Right renal pelvis (tissue), 4 donors: Measurements from ENCODE around the gene DHX58. TPM values are rescaled to one million over a fixed set of nuclear protein-coding genes. Genes with fewer than 3 reads are reported as not detected.

Experiments used
- DNase-seq, 4 donors: peaks; one replicate each; pipeline ENCODE4 v3.0.0-alpha.2; 2013; ENCODE audit warnings: low read depth in 4 of 4, low spot score in 3 of 4, missing footprints in 1 of 4
- polyA plus RNA-seq, 4 donors: library from polyadenylated mRNA; unstranded; fragments of 120-200 nt; gene quantifications; one replicate each; pipeline ENCODE4 v1.2.1, GENCODE V29; 2013; ENCODE audit not compliant: insufficient read length in 4 of 4

DHX58 gene
- polyA plus RNA-seq, 4 donors: 7.1 to 9.5 (median 8.8) TPM

DNA sequence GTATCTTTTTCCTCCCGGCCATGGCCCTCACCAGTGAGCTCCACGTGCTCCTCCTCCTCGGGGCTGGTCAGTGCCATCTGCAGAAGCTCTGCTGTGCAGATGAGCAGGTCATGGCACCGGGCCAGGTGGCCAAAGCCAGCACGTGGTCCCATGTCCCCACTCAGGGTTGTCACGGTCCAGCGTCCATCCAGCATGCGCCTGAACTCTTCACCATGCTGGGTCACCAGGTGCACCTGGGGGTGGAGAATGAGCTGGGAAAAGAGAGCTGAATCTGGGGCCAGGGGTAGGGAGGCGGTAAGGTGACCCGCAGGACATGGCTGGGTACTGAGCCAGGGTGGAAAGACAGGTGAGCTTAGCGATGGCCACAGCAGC lies 1.3 kb downstream of the DHX58 start:
- no peak for DNase-seq

- no peak for DNase-seq
Measured at GRCh38 chr17:42110301-42111264, 1.9 kb downstream of the DHX58 start.

- no peak for DNase-seq
Measured at GRCh38 chr17:42109086-42109485, 3.4 kb downstream of the DHX58 start.

GRCh38 chr17:42107597-42108576 lies 4.6 kb downstream of the DHX58 start:
- peak; percentile 61 to 67 (median 62) for DNase-seq

GRCh38 chr17:42107124-42107523 lies 5.4 kb downstream of the DHX58 start:
- no peak for DNase-seq

DNA sequence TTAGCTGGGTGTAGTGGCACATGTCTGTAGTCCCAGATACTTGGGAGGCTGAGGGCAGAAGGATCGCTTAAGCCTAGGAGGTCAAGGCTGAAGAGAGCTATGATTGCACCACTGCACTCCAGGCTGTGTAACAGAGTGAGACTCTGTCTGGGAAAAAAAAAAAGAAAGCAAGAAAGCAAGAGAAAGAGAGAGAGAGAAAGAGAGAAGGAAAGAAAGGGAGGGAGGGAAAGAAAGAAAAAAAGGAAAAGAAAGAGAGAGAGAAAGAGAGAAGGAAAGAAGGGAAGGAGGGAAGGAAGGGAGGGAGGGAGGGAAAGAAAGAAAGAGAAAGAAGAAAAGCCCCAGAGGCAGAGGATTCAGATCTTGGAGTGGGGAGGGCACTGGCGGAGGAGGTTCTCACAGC lies 6.5 kb downstream of the DHX58 start:
- no peak for DNase-seq

DNA sequence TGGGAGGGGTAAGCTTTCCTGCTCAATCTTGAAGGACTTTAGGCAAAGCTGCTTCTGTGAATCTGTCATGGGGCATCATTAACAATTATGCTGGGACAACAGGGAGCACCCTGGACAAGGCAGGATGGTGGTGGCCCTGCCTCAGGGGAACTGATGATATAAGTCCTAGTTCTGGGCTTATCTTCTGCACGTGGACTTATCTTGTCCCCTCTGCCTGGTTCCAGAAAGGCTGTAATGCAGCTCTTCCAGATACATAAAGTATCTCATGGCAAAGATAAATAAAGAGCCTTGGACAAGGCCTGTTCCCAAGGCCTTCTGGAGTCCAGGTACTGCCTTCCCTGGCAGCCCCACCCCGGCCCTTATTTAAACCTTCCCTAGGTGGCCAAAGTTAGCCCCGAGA lies 8.2 kb downstream of the DHX58 start:
- DNase-seq: no peak

GRCh38 chr17:42103221-42103954 lies 9.1 kb downstream of the DHX58 start:
- DNase-seq: no peak

- no peak for DNase-seq
Measured at GRCh38 chr17:42101513-42102292, 10.8 kb downstream of the DHX58 start.

DNA sequence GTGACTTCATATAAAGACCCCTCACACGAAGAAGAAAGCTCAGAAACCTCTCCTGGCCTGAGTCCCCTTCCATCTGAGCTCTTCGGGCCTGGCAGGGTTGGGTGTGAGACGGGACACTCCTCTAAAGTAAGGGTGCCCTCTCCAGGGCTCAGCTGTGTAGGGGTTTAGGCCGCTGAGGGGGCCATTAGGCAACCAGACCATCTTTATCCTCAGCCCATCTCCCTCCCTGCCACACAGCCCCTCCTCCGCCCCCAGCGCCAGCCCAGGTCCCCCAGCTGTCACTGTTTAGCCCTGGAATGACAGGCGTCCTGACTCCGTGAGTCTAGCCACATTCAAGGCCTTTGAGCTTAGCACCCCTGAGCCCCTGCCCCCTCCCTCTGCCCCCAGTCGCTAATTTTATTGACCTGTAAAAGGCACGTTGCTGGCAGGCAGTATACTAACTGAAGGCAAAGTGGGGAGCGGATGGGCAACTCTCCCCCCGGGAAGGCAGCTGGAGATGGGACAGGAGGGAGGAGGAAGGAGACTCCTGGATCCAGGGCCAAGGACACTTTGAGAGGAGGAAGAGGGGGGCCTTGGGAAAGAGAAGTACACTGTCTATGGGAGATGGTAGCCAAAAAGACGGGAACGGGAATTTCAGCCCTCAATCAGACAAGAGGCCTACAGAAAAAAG lies 13.6 kb downstream of the DHX58 start:
- DNase-seq: no peak

DNA sequence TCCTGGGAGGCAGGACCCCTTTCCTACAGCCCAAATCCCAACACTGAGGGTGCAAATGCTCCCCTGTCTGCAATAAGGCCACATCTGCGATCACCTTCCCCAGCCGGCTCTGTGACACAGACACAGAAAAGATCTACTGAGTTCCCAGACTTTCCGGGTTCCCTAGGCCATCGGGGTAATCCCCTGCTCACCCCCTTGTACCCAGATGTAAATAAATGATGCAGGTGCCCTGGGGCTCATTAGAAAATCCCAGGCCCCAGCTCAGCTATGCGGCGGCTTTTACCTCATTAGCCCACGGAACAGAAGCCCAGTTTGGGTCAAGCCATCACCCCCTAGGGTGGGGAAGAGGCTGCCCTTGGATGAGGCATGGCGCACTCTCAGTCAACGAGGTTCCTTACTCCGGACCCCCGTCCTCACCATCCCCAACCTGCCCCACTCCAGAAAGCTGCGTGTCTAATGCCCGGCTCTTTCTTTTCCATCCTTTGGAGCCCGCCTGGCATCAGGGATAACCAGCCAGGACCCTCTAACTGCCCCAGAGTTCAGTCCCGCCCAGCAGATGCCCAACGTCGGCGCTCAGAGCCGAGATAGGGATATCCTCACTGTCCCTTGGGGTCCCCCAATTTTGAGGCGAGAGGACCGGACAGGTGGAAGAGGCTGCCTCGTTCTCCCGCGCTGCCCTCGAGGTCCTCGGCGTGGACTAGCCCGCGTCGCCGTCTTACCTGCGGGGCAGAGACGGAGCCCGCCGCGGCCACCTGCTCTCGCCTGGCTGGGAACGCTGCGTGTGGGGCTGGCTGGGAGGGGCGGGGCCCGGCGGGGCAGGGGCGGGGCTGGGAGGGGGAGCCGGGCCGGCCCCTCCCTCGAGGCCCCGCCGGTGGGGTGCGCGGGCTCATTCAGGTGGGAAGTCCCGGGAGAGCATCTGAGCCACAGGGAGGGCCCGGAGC lies 14.6 kb downstream of the DHX58 start, which contains the start of gene ZNF385C:
Gene ZNF385C, minus strand, starts transcription at position 783 of the 941 bp plus-strand sequence. CDS start 35,417 bp downstream, outside the sequence.
- DNase-seq: no peak

- DNase-seq: no peak
Measured at GRCh38 chr17:42096360-42097111, 16.0 kb downstream of the DHX58 start.

DNA sequence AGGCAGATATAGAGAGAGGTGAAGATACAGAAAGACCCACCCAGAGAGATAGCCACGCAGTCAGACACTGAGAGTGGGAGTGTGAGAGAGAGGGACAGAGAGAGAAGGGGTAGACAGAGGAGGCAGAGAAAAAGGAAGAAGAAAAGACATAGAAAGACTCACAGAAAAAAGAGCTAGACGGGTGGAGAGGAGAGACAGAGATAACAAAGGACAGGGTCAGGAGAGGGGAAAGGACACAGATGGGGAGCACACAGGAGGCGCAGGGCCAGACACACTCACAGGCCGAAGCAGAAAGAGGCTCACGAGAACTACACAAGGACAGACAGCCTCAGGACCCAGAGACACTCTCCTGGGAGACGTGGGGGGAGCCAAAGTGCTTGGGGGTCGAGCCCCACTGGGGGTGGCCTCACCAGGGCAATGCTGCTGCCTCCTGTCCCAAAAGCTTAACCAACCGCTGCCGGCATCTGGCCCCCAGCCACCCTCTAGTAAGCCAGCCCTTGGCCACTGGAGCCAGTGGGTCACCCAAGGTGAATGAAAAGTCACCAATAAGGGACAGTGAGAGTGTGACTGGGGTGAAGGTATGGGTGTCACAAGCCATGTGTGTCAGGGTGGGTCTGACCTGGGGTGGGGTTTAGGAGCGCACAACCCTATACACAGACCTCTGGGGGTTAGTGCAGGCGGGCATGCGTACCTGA lies 18.0 kb downstream of the DHX58 start:
- no peak for DNase-seq

DNA sequence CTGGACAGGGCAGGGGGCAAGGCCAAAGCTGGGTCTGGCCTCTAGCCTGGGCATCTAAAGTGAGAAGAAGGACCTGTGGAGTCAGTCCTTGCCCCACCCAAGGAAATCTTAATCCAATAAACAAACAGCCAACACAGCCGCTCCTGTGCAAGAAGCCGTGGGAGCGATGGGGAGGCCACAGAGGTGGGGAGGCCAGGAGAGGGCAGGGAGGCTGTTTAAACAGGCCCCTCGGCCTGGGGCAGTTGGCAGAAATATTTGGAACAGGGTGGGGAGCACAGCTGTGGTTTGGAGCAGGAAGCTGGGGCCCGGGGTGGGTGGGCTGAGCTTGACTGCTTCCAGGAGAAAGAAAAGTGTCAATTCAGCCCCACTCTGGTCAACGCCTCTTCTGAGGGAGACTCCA lies 19.6 kb downstream of the DHX58 start:
- no peak for DNase-seq

GRCh38 chr17:42090964-42091790 lies 21.3 kb downstream of the DHX58 start:
- DNase-seq: no peak

GRCh38 chr17:42088736-42089135 lies 23.8 kb downstream of the DHX58 start:
- DNase-seq: no peak
